CD14-positive monocyte (primary cell): ENCODE measurements around the gene DENND4B. TPM values are rescaled to one million over a fixed set of nuclear protein-coding genes. Genes with fewer than 3 reads are reported as not detected.

Experiments
- DNase-seq, 3 donors: peaks; one replicate each; pipeline ENCODE4 v3.0.0-alpha.2; 2011 to 2022
- H2AFZ ChIP-seq: 2 replicates; pipeline ENCODE4 v1.6.0; 2012; ENCODE audit warnings: mild to moderate bottlenecking, low read depth, low read length, inconsistent platforms; ENCODE audit not compliant: insufficient read depth, poor library complexity, severe bottlenecking
- H3K27ac ChIP-seq, 2 donors: 1 replicate in 1 of 2; 2 replicates in 1 of 2; pipeline ENCODE4 v1.5.1; 2012 to 2013; ENCODE audit warnings: low read length in 2 of 2, control low read depth in 1 of 2, inconsistent platforms in 1 of 2, low read depth in 1 of 2, mild to moderate bottlenecking in 1 of 2
- H3K27me3 ChIP-seq, 2 donors: one replicate each; pipeline versions ENCODE4 v1.6.0 to v1.6.1; 2011 to 2013; ENCODE audit warnings: low read length in 2 of 2; ENCODE audit not compliant: control insufficient read depth in 2 of 2, insufficient read depth in 2 of 2
- H3K36me3 ChIP-seq, 2 donors: replicated peaks in 1 of 2; 1 replicate in 1 of 2; 2 replicates in 1 of 2; pipeline versions ENCODE4 v1.5.1 to v1.6.1; 2012 to 2013; ENCODE audit warnings: low read length in 2 of 2, control low read depth in 1 of 2, inconsistent platforms in 1 of 2, mild to moderate bottlenecking in 1 of 2; ENCODE audit not compliant: insufficient read depth in 2 of 2, control insufficient read depth in 1 of 2
- H3K4me1 ChIP-seq, 2 donors: 1 replicate in 1 of 2; 2 replicates in 1 of 2; pipeline versions ENCODE4 v1.5.1 to v1.6.1; 2012 to 2013; ENCODE audit warnings: low read length in 2 of 2, control low read depth in 1 of 2, inconsistent platforms in 1 of 2, mild to moderate bottlenecking in 1 of 2, moderate library complexity in 1 of 2; ENCODE audit not compliant: insufficient read depth in 2 of 2, control insufficient read depth in 1 of 2
- H3K4me2 ChIP-seq: replicated peaks from 2 replicates; pipeline ENCODE3; 2012; ENCODE audit warnings: low read length, moderate library complexity, mild to moderate bottlenecking; ENCODE audit not compliant: poor library complexity, severe bottlenecking; ENCODE audit errors: extremely low read depth
- H3K4me3 ChIP-seq, 3 experiments: fragments of 200-600 bp in 1 of 3; sonication (generic) in 1 of 3; replicated peaks in 1 of 3; 1 replicate in 2 of 3; 2 replicates in 1 of 3; pipeline ENCODE4 v1.5.1; 2011 to 2013; ENCODE audit warnings: low read length in 3 of 3, mild to moderate bottlenecking in 3 of 3, control low read depth in 2 of 3, low read depth in 2 of 3, inconsistent platforms in 1 of 3, moderate library complexity in 1 of 3
- H3K79me2 ChIP-seq: 2 replicates; pipeline ENCODE4 v1.6.0; 2012; ENCODE audit warnings: mild to moderate bottlenecking, control low read depth, inconsistent platforms, low read length, moderate library complexity; ENCODE audit not compliant: insufficient read depth
- H3K9ac ChIP-seq: 2 replicates; pipeline ENCODE4 v1.6.0; 2017; ENCODE audit warnings: low read length, mild to moderate bottlenecking; ENCODE audit not compliant: insufficient read depth, poor library complexity, severe bottlenecking
- H3K9me3 ChIP-seq, 2 donors: replicated peaks in 1 of 2; 1 replicate in 1 of 2; 2 replicates in 1 of 2; pipeline versions ENCODE4 v1.5.1 to v1.6.1; 2012 to 2013; ENCODE audit warnings: low read length in 2 of 2, control low read depth in 1 of 2; ENCODE audit not compliant: control insufficient read depth in 1 of 2, insufficient read depth in 1 of 2
- H4K20me1 ChIP-seq: 2 replicates; pipeline ENCODE4 v1.6.0; 2012; ENCODE audit warnings: mild to moderate bottlenecking, low read length, control low read depth, moderate library complexity; ENCODE audit not compliant: insufficient read depth
- H3K27ac Mint-ChIP-seq, 7 donors: one replicate each; pipeline ENCODE4 v1.8.0; 2020; ENCODE audit warnings: mild to moderate bottlenecking in 7 of 7, mixed read lengths in 7 of 7, moderate library complexity in 6 of 7, inconsistent platforms in 2 of 7
- H3K27me3 Mint-ChIP-seq, 3 donors: one replicate each; pipeline ENCODE4 v1.8.0; 2021 to 2022; ENCODE audit warnings: low read depth in 3 of 3, mild to moderate bottlenecking in 3 of 3, mixed read lengths in 3 of 3, moderate library complexity in 3 of 3, inconsistent platforms in 1 of 3
- H3K36me3 Mint-ChIP-seq, 2 donors: one replicate each; pipeline ENCODE4 v1.8.0; 2020; ENCODE audit warnings: mixed read lengths in 2 of 2, inconsistent platforms in 1 of 2, mild to moderate bottlenecking in 1 of 2
- H3K4me1 Mint-ChIP-seq: one replicate; pipeline ENCODE4 v1.8.0; 2020; ENCODE audit warnings: mild to moderate bottlenecking, mixed read lengths
- H3K4me3 Mint-ChIP-seq, 2 donors: one replicate each; pipeline ENCODE4 v1.8.0; 2020; ENCODE audit warnings: mild to moderate bottlenecking in 2 of 2, mixed read lengths in 2 of 2, moderate library complexity in 1 of 2
- H3K9me3 Mint-ChIP-seq, 7 donors: one replicate each; pipeline ENCODE4 v1.8.0; 2020 to 2022; ENCODE audit warnings: mixed read lengths in 7 of 7, mild to moderate bottlenecking in 6 of 7, moderate library complexity in 6 of 7, inconsistent platforms in 2 of 7
- CTCF ChIP-seq: fragments of 200-600 bp; IDR thresholded peaks from one replicate; pipeline ENCODE4 v1.8.0; 2022; ENCODE audit warnings: antibody characterized with exemption, mild to moderate bottlenecking
- WGBS: methylation state at CpG from one replicate; pipeline ENCODE4 v1.1.5; 2013; ENCODE audit warnings: missing lambda C conversion rate; ENCODE audit not compliant: insufficient coverage; 5-methylcytosine and 5-hydroxymethylcytosine counted together
- intact Hi-C, 2 donors: fragments of 100-400 bp; cut with micrococcal nuclease; formaldehyde crosslinking; loops; one replicate each; pipeline versions ENCODE4 v1.15.0 to v1.15.1; 2023
- polyA plus RNA-seq, 3 donors: library from polyadenylated mRNA; depleted of rRNA in 1 of 3; unstranded in 2 of 3; stranded (reverse) in 1 of 3; fragments of 300-500 nt in 2 of 3; fragments of >200 nt in 1 of 3; fragmentation: Illumina TruSeq in 2 of 3; gene quantifications; 1 replicate in 2 of 3; 2 replicates in 1 of 3; pipeline ENCODE4 v1.2.3, GENCODE V29; 2012 to 2021

The DENND4B gene
- polyA plus RNA-seq, 3 donors: 7.8 to 324 (median 10.9) TPM

GRCh38 chr1:153973071-153973470, 26.6 kb upstream of the DENND4B start:
- H3K9me3 ChIP-seq: no peaks in the 10 kb centered on the region
- no peak overlapping the region for H3K27ac ChIP-seq
- no peak for DNase-seq
- no peak overlapping the region for H3K4me2 ChIP-seq
- H3K79me2 ChIP-seq: peaks cover 28% of the 10 kb centered on the region
- Mint-ChIP-seq H3K36me3 (peaks cover 25 to 33% of the 10 kb centered on the region in 2 donors), H3K9me3 (no peaks in the 10 kb centered on the region), H3K27ac (peak overlapping the region in 1 of 7 donors; percentile 46), H3K27me3 (peaks cover under 1 to 6% (median 2%) of the 10 kb centered on the region in 3 donors), H3K4me1 (peaks cover 48% of the 10 kb centered on the region), H3K4me3 (no peak overlapping the region)
- H2AFZ ChIP-seq: no peak overlapping the region
- WGBS: 90% methylated on average over 3 of the region's 3 CpGs
- peaks cover 20 to 33% of the 10 kb centered on the region in 2 donors for H3K4me1 ChIP-seq
- H3K9ac ChIP-seq: no peak overlapping the region
- no peaks in the 10 kb centered on the region for H3K27me3 ChIP-seq
- H4K20me1 ChIP-seq: peaks cover 6% of the 10 kb centered on the region
- TF ChIP-seq CTCF: no peak
- intact Hi-C loops: no loop called here
- H3K4me3 ChIP-seq: no peak overlapping the region
- peaks cover 23 to 31% of the 10 kb centered on the region in 2 donors for H3K36me3 ChIP-seq

- Histone ChIP-seq H3K9me3 (no peaks in the 10 kb centered on the region), H4K20me1 (peaks cover under 1% of the 10 kb centered on the region), H2AFZ (no peak overlapping the region), H3K79me2 (peaks cover 22% of the 10 kb centered on the region), H3K4me3 (no peak overlapping the region), H3K36me3 (peaks cover 17 to 25% of the 10 kb centered on the region in 2 donors), H3K4me1 (peaks cover 24 to 35% of the 10 kb centered on the region in 2 donors), H3K9ac (no peak overlapping the region), H3K27me3 (no peaks in the 10 kb centered on the region), H3K27ac (no peak overlapping the region), H3K4me2 (no peak overlapping the region)
- no peak overlapping the region for H3K4me3 Mint-ChIP-seq
- no peak for TF ChIP-seq CTCF
- DNase-seq: no peak
- H3K36me3 Mint-ChIP-seq: peaks cover 18 to 23% of the 10 kb centered on the region in 2 donors
- intact Hi-C loops: no loop called here
- no CpG with 5 or more reads among the region's 2 CpGs for WGBS
- H3K27me3 Mint-ChIP-seq: peaks cover 2 to 4% (median 2%) of the 10 kb centered on the region in 3 donors
- no peak overlapping the region for H3K27ac Mint-ChIP-seq
- H3K4me1 Mint-ChIP-seq: peaks cover 56% of the 10 kb centered on the region
- H3K9me3 Mint-ChIP-seq: no peaks in the 10 kb centered on the region
These were observed 23.8 kb upstream of the DENND4B start for GRCh38 chr1:153970346-153970745.
